Measurements from ENCODE around the gene PTPRA. TPM values are rescaled to one million over a fixed set of nuclear protein-coding genes. Genes with fewer than 3 reads are reported as not detected.
"Not testable (repeated sequence)": the region's sequence is repeated elsewhere in the genome, so short reads cannot be mapped to it uniquely, and the experiment has no call there.

Gene PTPRA
- total RNA-seq, 2 experiments from 2014 or later: 31.7 to 32.7 TPM

- no peak for DNase-seq
- no peak overlapping the region for H3K4me3 Mint-ChIP-seq
- CTCF ChIA-PET: no interaction called here
- peaks cover 35% of the 10 kb centered on the region for H3K4me1 Mint-ChIP-seq (ENCODE audit: low read depth)
- no peaks in the 10 kb centered on the region for H3K27me3 Mint-ChIP-seq (ENCODE audit: low read depth)
- no peaks in the 10 kb centered on the region for H3K9me3 Mint-ChIP-seq
- intact Hi-C loops (cut with micrococcal nuclease): no loop called here
- no peak overlapping the region for H3K27ac Mint-ChIP-seq
- peaks cover 17% of the 10 kb centered on the region for H3K36me3 Mint-ChIP-seq (ENCODE audit: low read depth)
Observed at GRCh38 chr20:2894221-2894620, 20.9 kb downstream of the PTPRA start.

- H3K36me3 Mint-ChIP-seq (ENCODE audit: low read depth): peaks cover 17% of the 10 kb centered on the region
- DNase-seq; H3K4me3 Mint-ChIP-seq; H3K9me3 Mint-ChIP-seq; intact Hi-C loops (cut with micrococcal nuclease); CTCF ChIA-PET; H3K27me3 Mint-ChIP-seq (ENCODE audit: low read depth); H3K27ac Mint-ChIP-seq: not testable (repeated sequence)
- H3K4me1 Mint-ChIP-seq (ENCODE audit: low read depth): peaks cover 42% of the 10 kb centered on the region
Observed at GRCh38 chr20:2895154-2895553, 21.9 kb downstream of the PTPRA start.

- Mint-ChIP-seq H3K27me3 (ENCODE audit: low read depth) (no peaks in the 10 kb centered on the region), H3K36me3 (ENCODE audit: low read depth) (peaks cover 14% of the 10 kb centered on the region), H3K27ac (no peak overlapping the region), H3K4me3 (no peak overlapping the region), H3K9me3 (no peaks in the 10 kb centered on the region), H3K4me1 (ENCODE audit: low read depth) (peaks cover 41% of the 10 kb centered on the region)
- intact Hi-C loops (cut with micrococcal nuclease): loop anchor here (1.0 kb wide), 2 partner anchors 12 to 26 kb away; partner anchors contain the start of gene PTPRA
- CTCF ChIA-PET: no interaction called here
- DNase-seq: peak; percentile 75
Observed at GRCh38 chr20:2899243-2899642, 26.0 kb downstream of the PTPRA start.

GRCh38 chr20:2900845-2901592 is 27.7 kb downstream of the PTPRA start:
- DNase-seq: no peak
- Mint-ChIP-seq H3K27me3 (ENCODE audit: low read depth) (no peaks in the 10 kb centered on the region), H3K27ac (no peak overlapping the region), H3K36me3 (ENCODE audit: low read depth) (peaks cover 10% of the 10 kb centered on the region), H3K4me1 (ENCODE audit: low read depth) (peaks cover 42% of the 10 kb centered on the region), H3K4me3 (no peak overlapping the region), H3K9me3 (no peaks in the 10 kb centered on the region)
- CTCF ChIA-PET: interaction anchor here (0.6 to 1.6 kb wide), 6 partner anchors 13 to 380 kb away, joined by 3 to 4 read pairs (median 4); no protein-coding TSS in a partner anchor
- intact Hi-C loops (cut with micrococcal nuclease): no loop called here

- CTCF ChIA-PET: interaction anchor here (1.0 kb wide), 1 partner anchor 25 kb away, joined by 3 read pairs; no protein-coding TSS in a partner anchor
- Mint-ChIP-seq H3K4me3 (no peak overlapping the region), H3K9me3 (no peaks in the 10 kb centered on the region), H3K36me3 (ENCODE audit: low read depth) (peaks cover 3% of the 10 kb centered on the region), H3K27ac (no peak overlapping the region), H3K27me3 (ENCODE audit: low read depth) (no peaks in the 10 kb centered on the region), H3K4me1 (ENCODE audit: low read depth) (peaks cover 36% of the 10 kb centered on the region)
- DNase-seq: no peak
- intact Hi-C loops (cut with micrococcal nuclease): no loop called here
Observed at GRCh38 chr20:2902291-2902690, 29.0 kb downstream of the PTPRA start.

- intact Hi-C loops (cut with micrococcal nuclease): no loop called here
Observed at GRCh38 chr20:2902818-2903217, 29.5 kb downstream of the PTPRA start.

GRCh38 chr20:2903686-2904085 is 30.4 kb downstream of the PTPRA start:
- CTCF ChIA-PET: no interaction called here
- no peak for DNase-seq
- Mint-ChIP-seq H3K27ac (no peak overlapping the region), H3K4me1 (ENCODE audit: low read depth) (peaks cover 33% of the 10 kb centered on the region), H3K4me3 (no peak overlapping the region), H3K36me3 (ENCODE audit: low read depth) (peaks cover 3% of the 10 kb centered on the region), H3K9me3 (no peaks in the 10 kb centered on the region), H3K27me3 (ENCODE audit: low read depth) (no peaks in the 10 kb centered on the region)
- intact Hi-C loops (cut with micrococcal nuclease): no loop called here

More at GRCh38 chr20:2902818-2903217, 29.5 kb downstream of the PTPRA start:
- Mint-ChIP-seq H3K27ac (no peak overlapping the region), H3K4me3 (no peak overlapping the region), H3K27me3 (ENCODE audit: low read depth) (no peaks in the 10 kb centered on the region), H3K4me1 (ENCODE audit: low read depth) (peaks cover 34% of the 10 kb centered on the region), H3K9me3 (no peaks in the 10 kb centered on the region), H3K36me3 (ENCODE audit: low read depth) (peaks cover 3% of the 10 kb centered on the region)
- CTCF ChIA-PET: no interaction called here
- no peak for DNase-seq

- H3K4me3 Mint-ChIP-seq: no peak overlapping the region
- intact Hi-C loops (cut with micrococcal nuclease): no loop called here
- CTCF ChIA-PET: no interaction called here
- H3K27me3 Mint-ChIP-seq (ENCODE audit: low read depth): no peaks in the 10 kb centered on the region
- no peaks in the 10 kb centered on the region for H3K36me3 Mint-ChIP-seq (ENCODE audit: low read depth)
- peaks cover 12% of the 10 kb centered on the region for H3K4me1 Mint-ChIP-seq (ENCODE audit: low read depth)
- H3K27ac Mint-ChIP-seq: no peak overlapping the region
- DNase-seq: no peak
- H3K9me3 Mint-ChIP-seq: no peaks in the 10 kb centered on the region
Observed at GRCh38 chr20:2907519-2907918, 34.2 kb downstream of the PTPRA start.

- DNase-seq: no peak
- H3K36me3 Mint-ChIP-seq (ENCODE audit: low read depth): no peaks in the 10 kb centered on the region
- H3K4me3 Mint-ChIP-seq: no peak overlapping the region
- no peaks in the 10 kb centered on the region for H3K9me3 Mint-ChIP-seq
- H3K27me3 Mint-ChIP-seq (ENCODE audit: low read depth): no peaks in the 10 kb centered on the region
- peaks cover 12% of the 10 kb centered on the region for H3K4me1 Mint-ChIP-seq (ENCODE audit: low read depth)
- CTCF ChIA-PET: no interaction called here
- intact Hi-C loops (cut with micrococcal nuclease): no loop called here
- no peak overlapping the region for H3K27ac Mint-ChIP-seq
Observed at GRCh38 chr20:2909953-2910352, 36.7 kb downstream of the PTPRA start.

GRCh38 chr20:2911200-2911599 is 37.9 kb downstream of the PTPRA start:
- Mint-ChIP-seq H3K4me1 (ENCODE audit: low read depth) (peaks cover 10% of the 10 kb centered on the region), H3K27ac (no peak overlapping the region), H3K27me3 (ENCODE audit: low read depth) (no peaks in the 10 kb centered on the region), H3K9me3 (no peaks in the 10 kb centered on the region), H3K36me3 (ENCODE audit: low read depth) (peaks cover 1% of the 10 kb centered on the region), H3K4me3 (no peak overlapping the region)
- no peak for DNase-seq
- CTCF ChIA-PET: no interaction called here
- intact Hi-C loops (cut with micrococcal nuclease): loop anchor here (1.0 kb wide), 4 partner anchors 12 to 100 kb away; partner anchors contain the start of gene PTPRA

GRCh38 chr20:2914160-2914559 is 40.9 kb downstream of the PTPRA start:
- no peak overlapping the region for H3K4me3 Mint-ChIP-seq
- H3K27ac Mint-ChIP-seq: no peak overlapping the region
- H3K4me1 Mint-ChIP-seq (ENCODE audit: low read depth): peaks cover 18% of the 10 kb centered on the region
- no peaks in the 10 kb centered on the region for H3K9me3 Mint-ChIP-seq
- intact Hi-C loops (cut with micrococcal nuclease): loop anchor here (1.0 kb wide), 1 partner anchor 87 kb away; no protein-coding TSS in a partner anchor
- CTCF ChIA-PET: interaction anchor here (0.6 to 1.4 kb wide), 4 partner anchors 32 to 103 kb away, joined by 3 to 5 read pairs (median 4); no protein-coding TSS in a partner anchor
- DNase-seq: no peak
- peaks cover 3% of the 10 kb centered on the region for H3K36me3 Mint-ChIP-seq (ENCODE audit: low read depth)
- H3K27me3 Mint-ChIP-seq (ENCODE audit: low read depth): no peaks in the 10 kb centered on the region

- H3K4me1 Mint-ChIP-seq (ENCODE audit: low read depth): peaks cover 23% of the 10 kb centered on the region
- H3K27me3 Mint-ChIP-seq (ENCODE audit: low read depth): no peaks in the 10 kb centered on the region
- H3K4me3 Mint-ChIP-seq: no peak overlapping the region
- CTCF ChIA-PET: no interaction called here
- H3K27ac Mint-ChIP-seq: no peak overlapping the region
- H3K36me3 Mint-ChIP-seq (ENCODE audit: low read depth): peaks cover 4% of the 10 kb centered on the region
- intact Hi-C loops (cut with micrococcal nuclease): no loop called here
- no peak for DNase-seq
- no peaks in the 10 kb centered on the region for H3K9me3 Mint-ChIP-seq
Observed at GRCh38 chr20:2917266-2917665, 44.0 kb downstream of the PTPRA start.

All from activated naive CD4-positive, alpha-beta T cell treated with anti-CD3 and anti-CD28 coated beads for 36 hours (primary cell).